ENCODE data around the gene ZNF267.
A peak's percentile ranks its signal among the peaks of the same experiment; 100 is the strongest.
"Not testable (repeated sequence)": the region's sequence is repeated elsewhere in the genome, so short reads cannot be mapped to it uniquely, and the experiment has no call there.

ZNF267 gene

DNA sequence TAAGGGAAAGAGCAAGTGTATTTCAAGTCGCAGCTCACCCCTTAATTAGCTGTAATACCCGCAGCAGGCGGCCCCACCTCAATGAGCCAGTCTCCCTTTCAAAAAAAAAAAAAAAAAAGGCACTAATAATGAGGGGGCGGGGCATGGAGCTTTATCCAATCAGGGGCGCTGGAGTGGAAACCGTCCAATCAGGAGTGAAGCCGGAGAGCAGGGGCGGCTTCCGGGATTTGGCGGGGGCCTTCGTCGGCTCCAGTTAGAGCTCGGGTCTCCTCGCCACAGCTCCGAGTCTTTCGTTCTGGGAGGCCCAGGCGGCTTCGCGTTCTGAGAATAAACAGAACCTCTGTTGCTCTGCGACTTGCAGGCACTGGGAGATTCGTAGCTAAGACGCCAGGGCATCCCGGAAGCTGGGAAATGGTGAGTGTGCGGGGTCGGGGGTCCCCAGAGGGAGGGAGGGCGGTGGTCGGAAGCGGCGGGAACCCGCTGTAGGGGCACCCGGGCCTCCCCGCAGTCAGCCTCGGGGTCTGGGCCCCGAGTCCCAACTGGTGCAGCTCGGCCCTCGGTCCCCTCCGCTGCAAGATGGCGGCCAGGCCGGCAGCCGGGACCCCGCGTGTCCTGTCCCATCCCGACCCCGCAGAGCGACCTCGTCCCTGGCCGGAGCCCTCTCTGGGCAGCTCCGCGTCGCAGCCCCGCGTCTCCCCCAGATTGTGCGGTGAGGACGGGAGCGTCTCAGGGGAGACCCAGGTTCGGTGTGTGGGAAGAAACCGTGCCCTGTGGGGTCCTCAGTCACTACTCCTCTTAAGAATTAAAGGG is at the start of gene ZNF267:
Gene ZNF267, plus strand, starts transcription at position 252 of the 810 bp plus-strand sequence. Its CDS starts 160 bp downstream, at position 412.
- DNase-seq (ENCODE audit: low read depth): peak; percentile 91

DNA sequence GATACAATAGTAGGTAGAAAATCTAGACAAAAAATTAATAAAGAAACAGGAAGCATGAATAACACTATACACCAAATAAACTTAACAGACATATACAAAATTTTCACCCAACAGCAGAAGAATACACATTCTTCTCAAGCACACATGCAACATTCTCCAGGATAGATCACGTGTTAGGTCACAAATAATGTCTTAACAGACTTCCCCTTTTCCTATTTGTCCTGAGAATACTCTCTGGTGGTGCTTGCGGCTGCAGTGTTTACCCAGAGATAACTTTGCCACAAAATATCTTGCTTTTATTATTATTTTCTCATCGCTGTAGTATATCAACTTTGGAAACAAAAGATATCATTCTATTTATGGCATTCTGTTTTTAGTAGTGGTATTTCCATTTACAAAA is 40.6 kb upstream of the ZNF267 start:
- no peak for DNase-seq (ENCODE audit: low read depth)

DNA sequence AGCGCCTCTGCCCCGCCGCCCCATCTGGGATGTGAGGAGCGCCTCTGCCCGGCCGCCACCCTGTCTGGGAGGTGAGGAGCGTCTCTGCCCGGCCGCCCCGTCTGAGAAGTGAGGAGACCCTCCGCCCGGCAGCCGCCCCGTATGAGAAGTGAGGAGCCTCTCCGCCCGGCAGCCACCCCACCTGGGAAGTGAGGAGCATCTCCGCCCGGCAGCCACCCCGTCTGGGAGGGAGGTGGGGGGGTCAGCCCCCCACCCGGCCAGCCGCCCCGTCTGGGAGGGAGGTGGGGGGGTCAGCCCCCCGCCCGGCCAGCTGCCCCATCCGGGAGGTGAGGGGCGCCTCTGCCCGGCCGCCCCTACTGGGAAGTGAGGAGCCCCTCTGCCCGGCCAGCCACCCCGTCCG is 37.2 kb upstream of the ZNF267 start:
- DNase-seq (ENCODE audit: low read depth): not testable (repeated sequence)

DNA sequence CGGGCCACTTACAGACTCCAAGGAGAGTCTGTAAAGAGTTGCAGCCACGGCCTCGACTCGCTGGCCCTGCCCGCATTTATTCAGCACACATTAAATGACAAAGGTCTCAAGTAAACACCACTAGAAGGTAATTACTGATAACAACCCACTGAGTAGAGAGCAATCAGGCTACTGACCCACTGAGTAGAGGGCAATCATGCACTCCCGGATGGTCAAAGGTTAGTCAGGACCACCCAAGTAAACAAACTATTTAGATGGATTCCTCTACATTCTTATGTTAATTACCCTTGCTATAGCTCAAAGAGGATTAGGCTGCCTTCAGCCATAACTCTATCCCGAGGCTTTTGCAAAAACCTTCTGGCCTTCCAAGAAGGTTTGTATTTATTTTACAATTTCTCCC is 30.7 kb upstream of the ZNF267 start:
- DNase-seq (ENCODE audit: low read depth): no peak

DNA sequence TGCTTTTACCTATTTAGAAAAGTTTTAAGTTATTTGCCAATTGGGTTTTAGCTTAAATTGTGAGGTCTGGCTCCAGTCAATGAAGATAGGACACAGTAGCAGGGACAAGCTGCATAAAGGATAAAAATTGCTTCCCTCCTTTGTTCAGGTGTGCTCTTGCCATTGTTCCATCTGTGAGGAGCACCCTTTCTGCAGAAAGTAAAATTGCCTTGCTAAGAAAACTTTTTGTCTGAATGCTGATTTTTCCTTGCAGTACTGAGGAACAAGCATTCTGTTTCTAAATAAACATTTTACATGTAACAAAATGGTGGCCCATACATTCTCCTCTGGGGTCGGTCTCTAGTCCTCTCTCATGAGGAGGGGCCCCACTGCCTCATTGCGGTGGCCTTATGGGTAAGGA is 25.0 kb upstream of the ZNF267 start:
- DNase-seq (ENCODE audit: low read depth): not testable (repeated sequence)

DNA sequence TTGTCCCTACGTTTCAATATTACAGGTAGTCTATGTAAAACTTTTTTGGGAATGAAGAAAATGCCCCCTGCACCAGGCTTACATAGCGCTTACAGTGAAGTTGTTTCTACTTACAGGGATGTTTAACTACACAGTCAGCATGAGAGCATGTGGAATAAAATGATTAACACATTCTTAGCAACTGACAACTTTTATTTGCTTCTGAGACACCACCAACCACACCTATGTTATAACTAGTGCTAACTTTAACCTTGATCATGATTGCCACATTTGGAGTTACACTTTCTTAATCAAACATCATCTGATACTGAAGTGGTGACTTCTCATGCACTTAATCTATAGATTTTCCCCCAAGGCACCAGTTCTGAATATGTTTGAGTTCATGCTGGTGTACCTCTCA is 20.3 kb upstream of the ZNF267 start:
- no peak for DNase-seq (ENCODE audit: low read depth)

DNA sequence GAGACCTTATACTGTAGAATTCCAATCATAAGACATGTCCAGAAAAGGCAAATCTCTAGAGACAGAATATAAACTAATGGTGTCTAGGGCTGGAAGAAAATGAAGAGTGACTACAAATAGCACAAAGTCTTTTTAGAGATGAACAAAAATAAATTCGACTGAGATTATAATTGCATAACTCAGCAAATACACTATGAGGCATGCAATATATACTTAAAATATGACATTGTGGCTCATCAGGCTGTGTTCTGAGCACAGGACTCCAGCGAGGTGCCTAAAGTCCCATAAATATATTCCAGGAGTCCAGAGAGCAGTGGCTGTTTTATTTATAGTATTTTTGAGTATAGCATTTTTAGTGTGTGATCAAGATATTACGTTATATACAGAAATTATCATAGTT is 13.1 kb upstream of the ZNF267 start:
- no peak for DNase-seq (ENCODE audit: low read depth)

DNA sequence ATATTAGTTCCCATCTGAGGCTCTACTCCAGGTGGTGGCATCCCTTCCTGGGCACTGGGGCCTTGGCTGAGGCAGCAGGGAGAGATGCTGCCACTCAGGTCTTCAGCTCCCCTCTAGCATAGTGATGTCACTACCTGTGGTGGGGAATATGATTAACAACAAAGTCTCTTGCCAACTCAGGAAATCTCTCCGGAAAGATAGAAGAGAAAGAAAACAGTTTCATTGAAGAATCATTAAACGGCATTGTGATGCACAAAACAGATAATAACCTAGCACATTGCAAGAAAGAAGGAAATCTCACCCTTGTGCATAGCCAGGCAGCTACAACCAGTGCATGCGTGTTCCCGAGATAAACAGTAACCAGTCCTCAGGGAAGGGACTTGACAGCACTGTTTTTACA is 12.2 kb upstream of the ZNF267 start:
- no peak for DNase-seq (ENCODE audit: low read depth)

DNA sequence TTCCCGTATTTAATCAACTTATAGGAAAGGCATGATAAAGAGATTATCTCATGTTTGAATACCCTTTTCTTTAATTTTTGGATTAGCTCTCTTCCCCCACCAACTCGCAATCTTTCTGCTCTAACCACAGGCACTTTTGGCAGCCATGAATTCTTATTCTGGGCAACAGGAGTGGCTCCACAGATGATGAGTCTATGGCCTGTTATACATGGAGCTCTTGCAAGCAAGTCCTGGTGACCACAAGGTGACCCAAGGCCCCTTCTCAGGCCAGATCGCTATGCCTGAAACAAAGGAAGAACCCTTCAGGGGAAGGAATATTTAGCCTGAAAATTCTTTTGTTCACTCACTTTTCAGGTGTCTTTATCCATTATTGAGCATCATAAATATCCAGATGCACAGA is 10.8 kb upstream of the ZNF267 start:
- DNase-seq (ENCODE audit: low read depth): no peak

DNA sequence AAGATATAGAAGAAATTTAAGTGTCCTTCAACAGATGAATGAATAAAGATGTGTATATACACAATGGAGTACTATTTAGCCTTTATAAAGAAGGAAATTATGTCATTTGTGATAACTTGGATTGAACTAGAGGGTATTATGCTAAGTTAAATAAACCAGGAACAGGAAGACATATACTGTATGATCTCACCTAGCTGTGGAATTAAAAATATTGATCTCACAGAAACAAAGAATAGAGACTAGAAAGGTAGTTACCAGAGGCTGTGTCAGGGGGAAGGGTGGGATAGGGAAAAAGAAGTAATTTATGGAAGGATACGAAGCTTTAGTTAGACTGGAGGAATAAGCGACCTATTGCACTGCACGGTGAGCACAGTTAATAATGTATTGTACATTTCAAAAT is 5.4 kb upstream of the ZNF267 start:
- no peak for DNase-seq (ENCODE audit: low read depth)

DNA sequence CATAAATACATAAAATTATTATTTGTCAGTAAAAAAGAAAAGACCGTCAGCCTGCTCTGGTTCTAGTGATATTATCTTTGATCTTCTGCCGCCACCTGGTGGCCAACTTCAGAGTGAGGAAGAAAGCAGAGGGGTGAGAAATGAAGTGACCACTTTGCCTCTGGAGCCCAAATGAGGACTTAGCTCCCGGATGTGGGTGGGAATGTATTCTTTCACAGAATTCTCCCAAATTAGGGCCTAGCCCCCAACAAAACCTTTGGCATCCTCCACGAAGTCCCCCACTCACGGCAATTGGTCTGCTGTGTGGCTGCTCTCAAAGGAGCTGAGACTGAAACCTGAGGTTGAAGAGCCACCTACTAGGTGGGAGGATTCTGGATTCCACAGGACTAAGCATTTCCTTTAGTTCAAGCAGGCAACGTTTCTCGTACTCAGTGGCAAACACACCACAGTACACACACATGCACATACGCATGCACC is 4.9 kb upstream of the ZNF267 start:
- DNase-seq (ENCODE audit: low read depth): peak; percentile 68

DNA sequence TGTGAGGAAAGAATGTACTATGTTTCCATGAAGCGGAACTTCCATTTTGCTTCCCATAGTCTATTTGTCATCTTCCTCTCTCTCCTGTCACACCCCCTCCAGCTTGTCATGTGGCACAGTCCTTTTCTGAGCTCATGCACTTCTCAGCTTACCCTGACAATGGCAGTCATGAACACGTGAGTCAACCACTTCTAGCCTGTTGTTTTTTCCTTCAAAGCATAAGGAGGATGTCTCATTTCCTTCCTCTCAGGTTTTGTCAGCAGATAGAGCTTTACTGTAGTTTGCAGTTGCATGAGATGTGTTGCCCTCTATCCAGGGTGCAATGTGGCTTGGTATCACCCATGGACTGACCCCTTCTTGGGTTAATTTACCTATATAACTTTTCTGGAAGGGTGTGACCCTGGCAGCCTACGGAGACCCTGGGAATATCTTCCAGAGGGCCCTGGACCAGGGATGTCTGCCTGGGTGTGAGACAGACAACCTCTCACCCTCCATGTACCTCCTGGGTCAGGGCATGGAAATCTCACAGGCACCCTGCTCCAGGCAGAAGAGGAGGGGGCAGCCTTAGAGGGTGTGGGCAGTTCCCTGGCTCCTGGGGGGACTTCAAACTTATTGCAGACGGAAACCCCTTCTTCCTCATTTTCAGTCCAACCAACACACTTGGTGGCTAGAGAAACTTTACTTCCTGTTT is 4.0 kb upstream of the ZNF267 start:
- peak; percentile 57 for DNase-seq (ENCODE audit: low read depth)

DNA sequence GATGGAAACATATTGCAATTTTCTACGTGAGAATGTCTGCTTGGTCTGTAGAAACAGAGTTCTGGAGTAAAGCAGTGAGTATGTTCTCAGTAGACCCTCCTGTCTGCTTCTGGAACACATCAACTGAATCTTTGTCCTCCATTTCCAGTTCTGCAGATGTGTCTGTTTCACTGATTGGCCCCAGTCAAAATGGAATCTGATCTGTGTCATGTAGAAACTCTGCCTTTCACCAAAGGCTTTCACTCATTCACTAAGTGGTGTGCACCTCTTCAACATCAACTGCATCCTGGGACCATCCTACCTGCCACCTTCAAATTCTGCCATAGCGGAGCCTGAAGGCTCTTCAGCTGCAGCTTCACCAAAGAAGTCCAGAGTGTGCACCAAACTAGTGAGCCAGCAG is 2.8 kb upstream of the ZNF267 start:
- DNase-seq (ENCODE audit: low read depth): no peak

DNA sequence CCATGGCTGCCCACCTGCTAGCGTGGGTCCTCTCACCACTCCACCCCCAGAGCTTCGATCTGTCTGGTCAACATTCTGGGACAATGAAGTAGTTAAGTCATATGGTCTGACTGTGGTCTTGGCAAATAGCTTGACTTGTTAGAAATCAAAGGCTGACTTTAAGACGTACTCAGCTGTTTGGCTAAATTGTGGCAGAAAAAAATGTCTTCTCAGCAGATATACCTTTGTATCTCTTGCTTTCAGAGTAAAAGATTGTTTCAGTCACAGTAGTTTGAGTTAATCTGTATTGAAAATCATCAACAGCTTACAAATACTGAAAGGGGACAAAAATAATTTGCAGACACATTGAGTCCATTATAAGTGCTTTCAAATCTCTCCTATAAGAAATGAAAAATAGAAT is 2.1 kb upstream of the ZNF267 start:
- no peak for DNase-seq (ENCODE audit: low read depth)

DNA sequence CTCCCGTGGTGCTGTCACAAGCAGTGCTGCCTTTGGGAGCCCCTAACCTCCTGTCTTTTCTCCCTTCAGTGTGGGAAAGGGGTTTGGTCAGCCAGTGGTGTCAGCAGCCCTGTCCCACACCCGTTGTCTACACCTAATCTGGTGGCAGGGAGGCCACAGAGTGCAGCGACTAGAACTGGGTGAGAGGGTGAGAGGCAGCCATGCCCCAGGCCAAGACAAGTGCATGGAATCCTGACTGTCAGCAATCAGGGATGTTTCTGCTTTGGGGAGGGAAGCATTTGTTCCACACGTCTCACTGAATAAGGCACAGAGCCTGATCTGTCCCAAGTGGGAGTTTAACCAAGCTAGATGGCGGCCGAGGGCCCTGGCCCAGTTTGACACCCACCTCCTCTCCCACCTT is 1.4 kb upstream of the ZNF267 start:
- DNase-seq (ENCODE audit: low read depth): no peak

DNA sequence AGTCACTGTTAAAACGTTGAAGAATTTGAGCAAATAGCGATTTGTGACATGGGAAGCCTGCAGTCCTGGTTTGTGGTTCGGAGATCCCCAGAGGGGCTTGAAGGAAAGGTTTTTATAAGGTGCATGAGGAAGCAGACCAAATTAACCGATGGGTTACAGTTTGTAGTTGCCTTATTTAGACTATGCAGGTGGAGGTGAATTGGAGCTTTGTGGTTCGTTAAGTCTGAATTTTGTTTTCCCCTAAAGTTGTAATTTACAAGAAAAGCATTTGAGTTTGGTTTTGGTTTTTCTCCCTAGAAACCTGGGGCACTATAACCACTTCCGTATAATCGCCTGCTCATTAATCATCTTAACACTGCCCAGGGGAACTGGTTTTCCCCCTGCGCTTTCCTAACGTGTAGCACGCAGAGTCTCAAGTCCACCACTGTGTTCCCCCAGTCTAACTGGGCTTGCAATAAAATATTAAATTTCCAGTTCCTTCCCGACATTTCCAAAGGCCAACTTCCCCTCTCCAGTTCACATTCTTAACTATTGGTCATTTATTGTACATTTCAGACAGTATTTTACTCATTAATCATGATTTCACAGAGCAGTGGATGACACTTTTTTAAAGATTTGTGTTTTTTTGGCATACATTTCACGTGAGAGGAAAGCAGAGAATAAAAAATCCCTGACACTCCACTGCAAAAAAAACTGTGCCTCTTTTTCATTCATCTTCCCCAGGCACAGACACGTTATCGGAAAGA is 932 bp downstream of the ZNF267 start:
- DNase-seq (ENCODE audit: low read depth): peak; percentile 44

DNA sequence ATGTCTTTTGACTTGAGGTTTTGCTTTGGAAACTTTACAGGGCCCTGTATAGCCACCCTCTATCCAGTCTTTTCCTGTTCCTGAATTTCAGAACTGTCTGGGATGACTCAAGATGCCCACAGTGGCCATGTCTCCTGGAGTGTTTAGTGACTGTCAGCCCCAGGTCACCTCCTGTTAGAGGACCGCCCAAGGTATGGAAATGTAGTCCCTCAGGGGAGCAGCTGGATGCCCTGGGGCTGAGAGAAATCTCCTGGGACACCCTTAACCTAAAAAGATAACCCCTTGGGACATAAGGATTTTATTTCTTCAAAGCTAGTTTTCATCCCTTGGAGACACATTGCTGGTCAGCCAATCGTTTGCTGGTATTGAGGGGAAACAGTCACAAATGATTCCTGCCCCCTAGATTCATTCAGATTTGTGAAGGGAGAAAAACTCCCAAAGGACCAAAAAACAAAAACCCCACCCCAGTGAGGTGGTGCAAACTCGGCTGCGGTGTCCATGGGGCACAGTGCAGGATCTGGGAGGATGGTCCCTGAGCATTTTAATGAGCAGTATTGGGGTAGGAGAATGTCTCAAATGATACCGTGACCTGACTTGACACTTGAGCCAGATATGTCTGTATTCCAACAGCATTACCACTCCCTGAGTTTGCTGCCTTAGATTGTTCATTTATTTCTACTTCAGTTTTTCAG is 1.7 kb downstream of the ZNF267 start:
- no peak for DNase-seq (ENCODE audit: low read depth)

DNA sequence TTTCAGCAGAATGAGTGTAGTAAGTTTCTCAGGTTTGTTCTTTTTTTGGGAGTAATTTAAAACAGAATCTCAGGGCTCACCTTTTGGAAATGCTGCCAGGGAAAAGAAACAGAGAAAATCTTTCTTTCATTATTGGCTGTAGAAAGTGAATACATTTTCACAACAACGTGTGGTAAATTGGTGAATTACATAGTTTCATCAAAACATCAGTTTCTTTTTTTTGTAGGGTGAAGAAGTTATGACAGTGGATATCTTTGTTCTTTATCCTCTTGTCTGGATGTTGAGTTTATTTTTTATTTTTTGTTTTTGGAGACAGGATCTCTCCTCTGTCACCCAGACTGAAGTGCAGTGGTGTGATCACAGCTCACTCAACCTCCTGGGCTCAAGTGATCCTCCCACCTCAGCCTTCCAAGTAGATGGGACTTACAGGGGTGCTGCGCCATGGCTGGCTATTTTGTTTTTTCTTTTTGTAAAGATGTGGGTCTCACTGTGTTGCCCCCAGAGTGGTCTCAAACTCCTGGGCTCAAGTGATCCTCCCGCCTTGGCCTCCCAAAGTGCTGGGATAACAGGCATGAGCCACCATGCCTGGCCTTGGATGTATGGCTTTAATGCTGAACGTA is 2.4 kb downstream of the ZNF267 start:
- DNase-seq (ENCODE audit: low read depth): no peak

DNA sequence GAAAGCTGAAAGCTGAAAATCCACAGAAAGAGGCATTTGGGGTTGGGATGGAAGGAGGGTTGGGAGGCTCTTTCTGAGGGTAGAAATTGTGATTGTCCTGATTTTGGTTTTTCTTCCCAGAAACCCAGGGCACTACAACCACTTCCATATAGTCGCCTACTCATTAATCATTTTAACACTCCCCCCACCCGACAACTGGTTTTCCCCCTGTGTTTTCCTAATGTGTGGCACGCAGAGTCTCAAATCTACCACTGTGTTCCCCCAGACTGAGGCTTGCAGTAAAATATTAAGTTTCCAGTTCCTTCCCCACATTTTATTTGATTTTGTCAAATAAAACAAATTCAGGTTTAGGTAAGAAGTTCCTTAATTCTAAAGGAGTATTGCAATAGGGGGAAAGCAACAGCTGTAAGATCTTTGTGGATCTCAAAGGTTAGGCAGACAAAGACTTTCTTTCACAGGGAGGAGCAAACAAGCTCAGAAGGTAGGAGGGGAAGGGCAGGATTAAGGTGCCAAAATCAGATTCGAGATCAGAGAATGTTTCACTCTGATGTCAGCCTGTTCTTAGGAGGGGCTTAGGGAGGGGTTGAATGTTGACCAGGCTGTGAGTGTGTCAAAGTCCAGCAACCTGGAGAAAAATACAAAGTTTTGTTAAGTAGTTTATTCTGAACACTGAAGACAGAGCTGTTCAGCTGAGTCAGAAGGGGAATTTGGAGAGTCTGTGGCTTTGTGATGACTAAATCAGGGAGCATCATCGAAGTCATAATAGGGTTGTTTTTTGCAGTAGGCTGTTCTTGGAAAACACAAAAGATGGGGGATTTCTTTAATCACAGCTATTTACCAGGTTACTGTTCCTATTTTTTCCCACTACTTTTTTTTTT is 3.6 kb downstream of the ZNF267 start:
- DNase-seq (ENCODE audit: low read depth): no peak

DNA sequence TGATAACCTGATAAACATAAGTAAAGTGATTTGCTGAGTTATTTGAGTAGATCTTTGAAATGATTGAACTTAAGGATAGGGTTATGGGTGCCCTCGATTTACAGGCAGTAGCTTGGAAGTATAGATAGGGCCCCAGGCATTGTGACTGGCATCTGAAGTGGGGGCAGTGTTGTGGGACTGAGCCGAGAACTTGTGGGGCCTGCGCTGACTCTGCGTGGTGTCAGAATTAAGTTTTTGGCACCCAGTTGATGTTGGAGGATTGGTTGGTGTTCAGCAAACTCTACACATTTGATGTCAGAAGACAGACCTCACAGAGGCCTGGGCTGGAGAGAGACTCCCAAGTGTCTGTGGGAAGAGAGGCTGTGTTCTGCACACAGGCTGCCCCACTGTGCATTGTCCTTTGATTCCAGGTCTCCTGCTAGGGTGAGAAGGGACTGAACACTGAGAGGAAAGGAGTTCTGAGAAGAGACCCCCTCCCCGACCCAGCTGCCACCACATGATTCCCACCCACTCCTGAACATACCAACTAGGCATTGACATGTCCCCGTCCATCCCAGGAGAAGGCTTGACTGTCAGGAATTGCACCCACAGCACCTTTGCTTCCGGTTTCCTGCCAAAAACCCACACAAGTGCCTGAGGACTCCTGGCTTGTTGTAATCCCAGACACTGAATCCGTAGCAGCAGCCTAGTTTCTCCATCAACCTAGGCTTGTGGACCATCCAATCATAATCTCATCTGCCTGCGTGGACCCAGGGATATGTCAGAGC is 4.5 kb downstream of the ZNF267 start:
- no peak for DNase-seq (ENCODE audit: low read depth)
